ENCODE results near the gene GEN1.

The GEN1 gene

GRCh38 chr2:17713291-17713690 is 40.6 kb upstream of the GEN1 start:
- no peak overlapping the region for H3K4me3 ChIP-seq (ENCODE audit: low read depth, low read length)
- no peak for TF ChIP-seq CTCF (IDR thresholded peaks at IDR 0.05; ENCODE audit: low read depth, low read length)
- peaks cover 36% of the 10 kb centered on the region for H3K36me3 ChIP-seq
- DNase-seq: no peak
- no peaks in the 10 kb centered on the region for H3K9me3 ChIP-seq
- H3K4me1 ChIP-seq: no peaks in the 10 kb centered on the region
- H3K27me3 ChIP-seq: no peaks in the 10 kb centered on the region

- no peak for DNase-seq
- Histone ChIP-seq H3K36me3 (peaks cover 33% of the 10 kb centered on the region), H3K4me3 (ENCODE audit: low read depth, low read length) (no peak overlapping the region), H3K4me1 (no peaks in the 10 kb centered on the region), H3K9me3 (no peaks in the 10 kb centered on the region), H3K27me3 (no peaks in the 10 kb centered on the region)
- no peak for TF ChIP-seq CTCF (IDR thresholded peaks at IDR 0.05; ENCODE audit: low read depth, low read length)
Observed at GRCh38 chr2:17717666-17718065, 36.3 kb upstream of the GEN1 start.

- TF ChIP-seq CTCF (IDR thresholded peaks at IDR 0.05; ENCODE audit: low read depth, low read length): no peak
- H3K27me3 ChIP-seq: no peaks in the 10 kb centered on the region
- H3K36me3 ChIP-seq: peaks cover 25% of the 10 kb centered on the region
- no peaks in the 10 kb centered on the region for H3K4me1 ChIP-seq
- no peak overlapping the region for H3K4me3 ChIP-seq (ENCODE audit: low read depth, low read length)
- DNase-seq: no peak
- no peaks in the 10 kb centered on the region for H3K9me3 ChIP-seq
Observed at GRCh38 chr2:17718689-17719088, 35.2 kb upstream of the GEN1 start.

DNA sequence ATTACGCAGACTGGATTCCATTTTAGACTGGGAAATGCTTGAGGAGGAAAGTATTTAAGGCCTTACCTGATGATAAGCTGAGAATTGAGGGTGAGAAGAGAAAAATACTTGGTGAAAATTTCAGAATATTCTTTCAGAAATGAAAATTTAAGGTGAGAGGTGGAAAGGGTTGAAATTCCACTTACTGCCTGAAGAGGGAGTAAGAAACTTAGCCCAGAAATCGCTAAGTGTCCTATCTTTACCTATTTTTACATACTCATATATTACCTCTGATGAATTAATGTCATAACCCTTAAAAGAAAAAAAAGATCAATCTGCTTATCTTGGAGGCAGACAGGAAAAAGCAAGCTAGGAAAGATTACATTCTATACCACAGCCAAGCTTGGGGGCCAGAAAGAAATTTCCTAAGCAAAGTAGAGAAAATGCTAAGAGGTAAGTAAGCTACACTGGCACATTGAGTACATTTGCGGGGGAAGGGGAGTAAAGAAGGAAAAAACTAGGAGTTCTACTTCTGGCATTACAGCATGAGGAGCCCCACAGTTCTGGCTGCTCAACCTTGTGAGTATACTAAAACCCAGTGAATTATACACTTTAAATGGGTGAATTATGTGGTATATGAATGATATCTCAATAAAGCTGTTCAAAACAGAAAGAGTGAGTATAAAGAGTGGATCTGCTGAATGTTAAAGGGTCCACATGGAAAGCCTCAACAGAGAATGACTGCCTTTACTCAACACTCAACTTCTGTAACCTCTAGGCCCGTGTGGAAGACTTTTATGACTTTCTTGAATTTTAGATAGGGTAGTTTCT is 34.2 kb upstream of the GEN1 start:
- Histone ChIP-seq H3K9me3 (no peaks in the 10 kb centered on the region), H3K27me3 (no peaks in the 10 kb centered on the region), H3K4me3 (ENCODE audit: low read depth, low read length) (no peak overlapping the region), H3K36me3 (peaks cover 30% of the 10 kb centered on the region), H3K4me1 (no peaks in the 10 kb centered on the region)
- TF ChIP-seq CTCF (IDR thresholded peaks at IDR 0.05; ENCODE audit: low read depth, low read length): peak; percentile 79
- DNase-seq: no peak

- peaks cover 14% of the 10 kb centered on the region for H3K36me3 ChIP-seq
- H3K9me3 ChIP-seq: no peaks in the 10 kb centered on the region
- no peak overlapping the region for H3K4me3 ChIP-seq (ENCODE audit: low read depth, low read length)
- TF ChIP-seq CTCF (IDR thresholded peaks at IDR 0.05; ENCODE audit: low read depth, low read length): no peak
- H3K4me1 ChIP-seq: no peaks in the 10 kb centered on the region; the same call in 1 of the 2 replicates
- H3K27me3 ChIP-seq: no peaks in the 10 kb centered on the region
- DNase-seq: no peak
Observed at GRCh38 chr2:17728210-17728609, 25.7 kb upstream of the GEN1 start.

DNA sequence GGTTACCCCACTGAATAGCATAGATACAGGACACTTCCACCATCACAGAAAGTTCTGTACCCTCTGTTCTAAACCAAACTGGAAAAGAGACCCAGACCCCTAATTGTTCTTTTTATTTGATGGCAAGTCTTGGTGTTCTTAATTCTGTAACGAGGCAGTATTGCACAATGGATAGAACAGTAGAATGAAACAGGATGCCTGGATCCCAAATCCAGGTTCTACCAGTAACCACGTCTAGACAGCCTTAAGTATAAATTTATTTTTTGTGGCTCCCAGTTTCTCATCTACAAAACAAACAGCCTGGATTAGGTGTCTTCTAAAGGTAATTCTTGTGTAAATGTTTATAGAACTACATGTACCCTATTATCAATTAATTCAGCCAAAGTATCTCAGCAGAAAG is 24.1 kb upstream of the GEN1 start:
- Histone ChIP-seq H3K4me3 (ENCODE audit: low read depth, low read length) (no peak overlapping the region), H3K36me3 (peaks cover 9% of the 10 kb centered on the region), H3K9me3 (no peaks in the 10 kb centered on the region), H3K27me3 (no peaks in the 10 kb centered on the region), H3K4me1 (peaks cover 10% of the 10 kb centered on the region)
- TF ChIP-seq CTCF (IDR thresholded peaks at IDR 0.05; ENCODE audit: low read depth, low read length): no peak
- DNase-seq: no peak
